DND-41 (cell line): ENCODE results near the gene DTNB.

ENCODE experiments used
- ATAC-seq: fragments of 200-7000 bp; cut with Tn5 transposase; 3 replicates; pipeline ENCODE4 v1.9.1; 2021; ENCODE audit warnings: low read depth; ENCODE audit not compliant: insufficient read depth
- DNase-seq: peaks from one replicate; pipeline ENCODE4 v3.0.0-alpha.2; 2020
- H2AFZ ChIP-seq: 2 replicates; pipeline ENCODE4 v1.6.0; 2012; ENCODE audit warnings: low read depth, low read length
- H3K27ac ChIP-seq: 2 replicates; pipeline ENCODE4 v1.5.1; 2012; ENCODE audit warnings: low read length, inconsistent platforms
- H3K27me3 ChIP-seq: fragments of 200-600 bp; sonication (generic); 2 replicates; pipeline ENCODE4 v1.6.0; 2012; ENCODE audit warnings: low read length, mild to moderate bottlenecking, inconsistent platforms; ENCODE audit not compliant: insufficient read depth, poor library complexity
- H3K36me3 ChIP-seq: 2 replicates; pipeline ENCODE4 v1.5.1; 2012; ENCODE audit warnings: low read length, inconsistent platforms; ENCODE audit not compliant: insufficient read depth
- H3K4me1 ChIP-seq: 2 replicates; pipeline ENCODE4 v1.5.1; 2012; ENCODE audit warnings: mild to moderate bottlenecking, low read length; ENCODE audit not compliant: insufficient read depth
- H3K4me2 ChIP-seq: 2 replicates; pipeline ENCODE4 v1.6.0; 2012; ENCODE audit warnings: mild to moderate bottlenecking, moderate library complexity, low read length, inconsistent platforms; ENCODE audit not compliant: insufficient read depth
- H3K4me3 ChIP-seq, 2 experiments: fragments of 200-600 bp in 1 of 2; shearing (Covaris generic) in 1 of 2; 2 replicates each; pipeline ENCODE4 v1.5.1; 2012 to 2016; ENCODE audit warnings: inconsistent platforms in 2 of 2, low read length in 2 of 2, mild to moderate bottlenecking in 2 of 2, low read depth in 1 of 2, moderate library complexity in 1 of 2
- H3K79me2 ChIP-seq: 2 replicates; pipeline ENCODE4 v1.6.0; 2012; ENCODE audit warnings: low read length, inconsistent platforms; ENCODE audit not compliant: insufficient read depth
- H3K9ac ChIP-seq: 2 replicates; pipeline ENCODE4 v1.6.0; 2012; ENCODE audit warnings: low read depth, mild to moderate bottlenecking, inconsistent platforms, low read length, moderate library complexity
- H3K9me3 ChIP-seq: 2 replicates; pipeline ENCODE4 v1.5.1; 2012; ENCODE audit warnings: low read length, moderate library complexity, mild to moderate bottlenecking, inconsistent platforms; ENCODE audit not compliant: insufficient read depth, severe bottlenecking
- H4K20me1 ChIP-seq: 2 replicates; pipeline ENCODE4 v1.6.0; 2012; ENCODE audit warnings: low read length; ENCODE audit not compliant: insufficient read depth
- EZH2 ChIP-seq: IDR thresholded peaks from 3 replicates; pipeline ENCODE4 v1.6.1; 2012; ENCODE audit warnings: borderline replicate concordance, low read depth, mild to moderate bottlenecking, moderate library complexity, low read length, inconsistent platforms; ENCODE audit not compliant: severe bottlenecking
- TF ChIP-seq, protein P1 (sequence below): IDR thresholded peaks from 2 replicates; pipeline ENCODE4 v1.5.1; 2012; ENCODE audit warnings: borderline replicate concordance, low read length, moderate library complexity, mild to moderate bottlenecking; ENCODE audit not compliant: poor library complexity, severe bottlenecking; ENCODE audit errors: extremely low read depth

DTNB gene

DNA sequence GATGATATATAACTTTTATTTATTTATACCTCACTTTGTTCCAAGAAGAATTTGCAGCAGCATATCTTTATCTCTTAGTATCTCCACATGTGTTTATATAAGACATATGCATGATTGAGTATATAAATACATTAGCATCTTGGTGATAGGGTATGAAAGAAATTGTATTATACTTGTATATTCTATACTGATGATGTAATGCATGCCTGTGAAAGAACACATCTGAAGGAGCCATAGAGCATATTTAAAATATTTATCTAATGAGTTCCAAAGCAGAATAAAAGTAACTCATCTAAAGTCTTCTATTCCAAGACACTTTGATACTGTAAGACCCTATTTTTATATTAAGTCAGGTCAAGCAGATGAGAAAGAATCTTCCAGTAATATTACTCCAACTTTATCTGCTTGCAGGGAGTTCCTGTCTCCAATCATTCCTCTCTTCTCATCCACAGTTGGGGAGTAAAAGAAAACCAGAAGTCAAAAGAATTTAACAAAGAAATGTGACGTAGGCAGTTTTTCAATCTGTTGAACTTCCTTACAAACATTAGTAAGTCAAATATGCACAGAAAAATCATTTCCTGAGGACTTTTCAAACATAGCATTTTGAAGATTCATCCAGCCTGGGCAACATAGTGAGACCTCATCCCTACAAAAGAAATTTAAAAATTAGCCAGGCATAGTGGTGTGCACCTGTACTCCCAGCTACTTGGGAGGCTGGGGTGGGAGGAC is 76.7 kb downstream of the DTNB start:
- Histone ChIP-seq H3K27ac (no peak overlapping the region), H3K79me2 (no peaks in the 10 kb centered on the region), H3K4me2 (no peak overlapping the region), H3K4me1 (peaks cover 14% of the 10 kb centered on the region), H3K4me3 (no peak overlapping the region), H3K27me3 (no peaks in the 10 kb centered on the region), H3K9ac (no peak overlapping the region), H3K9me3 (no peaks in the 10 kb centered on the region), H3K36me3 (no peaks in the 10 kb centered on the region), H2AFZ (no peak overlapping the region), H4K20me1 (no peaks in the 10 kb centered on the region)
- TF ChIP-seq, protein P1, sequence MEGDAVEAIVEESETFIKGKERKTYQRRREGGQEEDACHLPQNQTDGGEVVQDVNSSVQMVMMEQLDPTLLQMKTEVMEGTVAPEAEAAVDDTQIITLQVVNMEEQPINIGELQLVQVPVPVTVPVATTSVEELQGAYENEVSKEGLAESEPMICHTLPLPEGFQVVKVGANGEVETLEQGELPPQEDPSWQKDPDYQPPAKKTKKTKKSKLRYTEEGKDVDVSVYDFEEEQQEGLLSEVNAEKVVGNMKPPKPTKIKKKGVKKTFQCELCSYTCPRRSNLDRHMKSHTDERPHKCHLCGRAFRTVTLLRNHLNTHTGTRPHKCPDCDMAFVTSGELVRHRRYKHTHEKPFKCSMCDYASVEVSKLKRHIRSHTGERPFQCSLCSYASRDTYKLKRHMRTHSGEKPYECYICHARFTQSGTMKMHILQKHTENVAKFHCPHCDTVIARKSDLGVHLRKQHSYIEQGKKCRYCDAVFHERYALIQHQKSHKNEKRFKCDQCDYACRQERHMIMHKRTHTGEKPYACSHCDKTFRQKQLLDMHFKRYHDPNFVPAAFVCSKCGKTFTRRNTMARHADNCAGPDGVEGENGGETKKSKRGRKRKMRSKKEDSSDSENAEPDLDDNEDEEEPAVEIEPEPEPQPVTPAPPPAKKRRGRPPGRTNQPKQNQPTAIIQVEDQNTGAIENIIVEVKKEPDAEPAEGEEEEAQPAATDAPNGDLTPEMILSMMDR = no peak
- no peak for TF ChIP-seq EZH2
- DNase-seq (no peak), ATAC-seq (no peak)

DNA sequence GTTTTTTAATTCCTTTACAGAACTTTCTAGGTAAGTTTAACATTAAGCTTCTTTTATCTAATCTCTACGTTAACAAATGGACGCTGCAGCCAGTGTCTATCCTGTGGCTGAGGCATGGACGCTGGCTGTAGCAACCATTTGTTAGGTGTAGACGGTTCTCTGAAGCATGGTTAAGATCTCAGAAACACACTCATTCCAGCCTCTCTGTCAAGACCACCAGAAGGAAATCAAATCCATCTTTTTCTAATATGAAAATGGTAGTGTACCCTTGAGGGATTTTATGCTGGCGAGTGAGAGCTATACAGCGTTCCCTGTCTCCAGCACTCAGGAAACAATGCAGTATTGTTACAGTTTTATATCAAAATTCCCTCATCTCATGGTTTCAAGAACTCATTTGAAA is 78.0 kb downstream of the DTNB start:
- H3K9ac ChIP-seq = no peak overlapping the region
- H3K4me3 ChIP-seq = no peak overlapping the region
- DNase-seq (no peak), ATAC-seq (no peak)
- no peaks in the 10 kb centered on the region for H3K27me3 ChIP-seq
- H4K20me1 ChIP-seq = no peaks in the 10 kb centered on the region
- H3K27ac ChIP-seq = no peak overlapping the region
- TF ChIP-seq EZH2 = no peak
- TF ChIP-seq, protein P1 = no peak
- no peaks in the 10 kb centered on the region for H3K36me3 ChIP-seq
- H3K4me2 ChIP-seq = no peak overlapping the region
- peaks cover 21% of the 10 kb centered on the region for H3K4me1 ChIP-seq
- no peaks in the 10 kb centered on the region for H3K79me2 ChIP-seq
- H3K9me3 ChIP-seq = no peaks in the 10 kb centered on the region
- H2AFZ ChIP-seq = no peak overlapping the region

DNA sequence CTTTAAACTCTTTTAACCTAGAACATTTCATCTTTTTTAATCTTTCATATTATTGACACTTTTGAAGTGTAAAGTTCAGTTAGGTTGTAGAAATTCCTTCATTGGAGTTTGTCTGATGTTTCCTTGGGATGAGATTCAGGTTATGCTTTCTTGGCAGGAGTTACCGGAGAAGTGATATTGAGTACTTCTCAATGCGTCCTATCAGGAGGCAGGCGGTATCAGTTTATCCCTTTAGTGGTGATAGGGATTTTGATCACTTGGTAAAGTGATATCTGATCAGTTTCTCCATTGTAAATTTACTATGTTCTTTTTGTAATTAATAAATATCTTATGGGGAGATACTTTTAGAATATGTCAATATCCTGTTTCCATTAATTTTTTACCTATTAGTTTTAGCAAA is 78.4 kb downstream of the DTNB start:
- Histone ChIP-seq H3K4me3 (no peak overlapping the region), H3K27ac (no peak overlapping the region), H2AFZ (no peak overlapping the region), H3K79me2 (no peaks in the 10 kb centered on the region), H3K36me3 (no peaks in the 10 kb centered on the region), H4K20me1 (no peaks in the 10 kb centered on the region), H3K27me3 (no peaks in the 10 kb centered on the region), H3K4me1 (peaks cover 21% of the 10 kb centered on the region), H3K9ac (no peak overlapping the region), H3K4me2 (no peak overlapping the region), H3K9me3 (no peaks in the 10 kb centered on the region)
- TF ChIP-seq, protein P1 = no peak
- TF ChIP-seq EZH2 = no peak
- ATAC-seq (no peak), DNase-seq (no peak)
